ENCODE measurements around the gene SNAI1. TPM values are rescaled to one million over a fixed set of nuclear protein-coding genes. Genes with fewer than 3 reads are reported as not detected.

The SNAI1 gene
- total RNA-seq, 1 donor from 2014 or later: 26.4 TPM

DNA sequence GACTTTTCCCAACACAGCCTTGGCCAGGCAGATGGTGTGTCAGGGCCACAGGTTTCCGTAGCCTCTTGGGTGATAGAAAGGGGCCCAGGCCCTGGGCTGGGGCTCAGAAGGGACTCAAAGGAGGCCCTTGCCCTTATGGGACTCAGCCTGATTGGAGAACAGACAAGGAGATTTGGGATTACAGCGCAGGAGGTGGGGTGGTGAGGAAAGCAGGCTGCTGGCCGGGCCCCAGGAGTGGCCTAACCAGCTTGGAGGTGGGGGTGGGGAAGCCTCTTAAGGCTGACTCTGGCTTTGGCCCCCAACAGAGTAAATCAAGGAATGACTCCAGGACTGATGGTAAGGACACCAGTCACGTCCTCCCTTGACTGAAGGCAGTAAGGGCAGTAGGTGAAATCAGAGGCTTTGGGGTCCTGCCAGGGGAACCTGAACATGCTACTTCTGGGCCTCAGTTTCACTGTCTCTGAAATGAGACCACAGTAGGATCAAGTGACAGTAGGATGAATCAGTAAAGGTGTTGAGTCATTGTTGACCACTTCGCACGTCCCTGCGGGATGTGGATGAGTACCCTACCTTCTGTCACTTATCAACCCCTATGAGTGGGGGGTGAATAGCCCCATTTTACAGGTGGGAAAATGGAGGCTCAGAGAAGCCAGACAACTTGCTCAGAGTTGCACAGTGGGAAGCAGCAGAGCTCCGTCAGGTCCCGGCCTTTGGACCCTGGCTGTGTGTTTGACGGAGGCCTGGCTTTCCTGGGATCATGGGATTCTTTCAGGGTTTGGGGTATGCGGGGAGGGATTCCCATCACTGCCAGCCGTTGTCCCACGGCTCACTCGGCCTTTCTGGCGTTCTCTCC lies 4.5 kb downstream of the SNAI1 start:
- H3K4me3 Mint-ChIP-seq (ENCODE audit: unreplicated experiment): peak overlapping the region; percentile 98
- TF ChIP-seq, protein P1, sequence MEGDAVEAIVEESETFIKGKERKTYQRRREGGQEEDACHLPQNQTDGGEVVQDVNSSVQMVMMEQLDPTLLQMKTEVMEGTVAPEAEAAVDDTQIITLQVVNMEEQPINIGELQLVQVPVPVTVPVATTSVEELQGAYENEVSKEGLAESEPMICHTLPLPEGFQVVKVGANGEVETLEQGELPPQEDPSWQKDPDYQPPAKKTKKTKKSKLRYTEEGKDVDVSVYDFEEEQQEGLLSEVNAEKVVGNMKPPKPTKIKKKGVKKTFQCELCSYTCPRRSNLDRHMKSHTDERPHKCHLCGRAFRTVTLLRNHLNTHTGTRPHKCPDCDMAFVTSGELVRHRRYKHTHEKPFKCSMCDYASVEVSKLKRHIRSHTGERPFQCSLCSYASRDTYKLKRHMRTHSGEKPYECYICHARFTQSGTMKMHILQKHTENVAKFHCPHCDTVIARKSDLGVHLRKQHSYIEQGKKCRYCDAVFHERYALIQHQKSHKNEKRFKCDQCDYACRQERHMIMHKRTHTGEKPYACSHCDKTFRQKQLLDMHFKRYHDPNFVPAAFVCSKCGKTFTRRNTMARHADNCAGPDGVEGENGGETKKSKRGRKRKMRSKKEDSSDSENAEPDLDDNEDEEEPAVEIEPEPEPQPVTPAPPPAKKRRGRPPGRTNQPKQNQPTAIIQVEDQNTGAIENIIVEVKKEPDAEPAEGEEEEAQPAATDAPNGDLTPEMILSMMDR (IDR thresholded peaks at IDR 0.05; ENCODE audit: unreplicated experiment): no peak
- no peak for DNase-seq (ENCODE audit: low spot score)
- peaks cover 27% of the 10 kb centered on the region for H3K36me3 Mint-ChIP-seq (ENCODE audit: low read depth, unreplicated experiment)
- peaks cover 6% of the 10 kb centered on the region for H3K27me3 Mint-ChIP-seq (ENCODE audit: unreplicated experiment)
- H3K4me1 Mint-ChIP-seq (ENCODE audit: unreplicated experiment): peaks cover 80% of the 10 kb centered on the region
- H3K27ac Mint-ChIP-seq (ENCODE audit: unreplicated experiment): peak overlapping the region; percentile 48
- H3K9me3 Mint-ChIP-seq (ENCODE audit: unreplicated experiment): no peaks in the 10 kb centered on the region

DNA sequence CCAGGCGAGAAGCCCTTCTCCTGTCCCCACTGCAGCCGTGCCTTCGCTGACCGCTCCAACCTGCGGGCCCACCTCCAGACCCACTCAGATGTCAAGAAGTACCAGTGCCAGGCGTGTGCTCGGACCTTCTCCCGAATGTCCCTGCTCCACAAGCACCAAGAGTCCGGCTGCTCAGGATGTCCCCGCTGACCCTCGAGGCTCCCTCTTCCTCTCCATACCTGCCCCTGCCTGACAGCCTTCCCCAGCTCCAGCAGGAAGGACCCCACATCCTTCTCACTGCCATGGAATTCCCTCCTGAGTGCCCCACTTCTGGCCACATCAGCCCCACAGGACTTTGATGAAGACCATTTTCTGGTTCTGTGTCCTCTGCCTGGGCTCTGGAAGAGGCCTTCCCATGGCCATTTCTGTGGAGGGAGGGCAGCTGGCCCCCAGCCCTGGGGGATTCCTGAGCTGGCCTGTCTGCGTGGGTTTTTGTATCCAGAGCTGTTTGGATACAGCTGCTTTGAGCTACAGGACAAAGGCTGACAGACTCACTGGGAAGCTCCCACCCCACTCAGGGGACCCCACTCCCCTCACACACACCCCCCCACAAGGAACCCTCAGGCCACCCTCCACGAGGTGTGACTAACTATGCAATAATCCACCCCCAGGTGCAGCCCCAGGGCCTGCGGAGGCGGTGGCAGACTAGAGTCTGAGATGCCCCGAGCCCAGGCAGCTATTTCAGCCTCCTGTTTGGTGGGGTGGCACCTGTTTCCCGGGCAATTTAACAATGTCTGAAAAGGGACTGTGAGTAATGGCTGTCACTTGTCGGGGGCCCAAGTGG lies 5.3 kb downstream of the SNAI1 start:
- H3K9me3 Mint-ChIP-seq (ENCODE audit: unreplicated experiment): no peaks in the 10 kb centered on the region
- DNase-seq (ENCODE audit: low spot score): no peak
- H3K4me3 Mint-ChIP-seq (ENCODE audit: unreplicated experiment): peak overlapping the region; percentile 71
- H3K27ac Mint-ChIP-seq (ENCODE audit: unreplicated experiment): peak overlapping the region; percentile 81
- TF ChIP-seq, protein P1 (IDR thresholded peaks at IDR 0.05; ENCODE audit: unreplicated experiment): no peak
- H3K36me3 Mint-ChIP-seq (ENCODE audit: low read depth, unreplicated experiment): peaks cover 27% of the 10 kb centered on the region
- H3K4me1 Mint-ChIP-seq (ENCODE audit: unreplicated experiment): peaks cover 77% of the 10 kb centered on the region
- H3K27me3 Mint-ChIP-seq (ENCODE audit: unreplicated experiment): peaks cover 7% of the 10 kb centered on the region

DNA sequence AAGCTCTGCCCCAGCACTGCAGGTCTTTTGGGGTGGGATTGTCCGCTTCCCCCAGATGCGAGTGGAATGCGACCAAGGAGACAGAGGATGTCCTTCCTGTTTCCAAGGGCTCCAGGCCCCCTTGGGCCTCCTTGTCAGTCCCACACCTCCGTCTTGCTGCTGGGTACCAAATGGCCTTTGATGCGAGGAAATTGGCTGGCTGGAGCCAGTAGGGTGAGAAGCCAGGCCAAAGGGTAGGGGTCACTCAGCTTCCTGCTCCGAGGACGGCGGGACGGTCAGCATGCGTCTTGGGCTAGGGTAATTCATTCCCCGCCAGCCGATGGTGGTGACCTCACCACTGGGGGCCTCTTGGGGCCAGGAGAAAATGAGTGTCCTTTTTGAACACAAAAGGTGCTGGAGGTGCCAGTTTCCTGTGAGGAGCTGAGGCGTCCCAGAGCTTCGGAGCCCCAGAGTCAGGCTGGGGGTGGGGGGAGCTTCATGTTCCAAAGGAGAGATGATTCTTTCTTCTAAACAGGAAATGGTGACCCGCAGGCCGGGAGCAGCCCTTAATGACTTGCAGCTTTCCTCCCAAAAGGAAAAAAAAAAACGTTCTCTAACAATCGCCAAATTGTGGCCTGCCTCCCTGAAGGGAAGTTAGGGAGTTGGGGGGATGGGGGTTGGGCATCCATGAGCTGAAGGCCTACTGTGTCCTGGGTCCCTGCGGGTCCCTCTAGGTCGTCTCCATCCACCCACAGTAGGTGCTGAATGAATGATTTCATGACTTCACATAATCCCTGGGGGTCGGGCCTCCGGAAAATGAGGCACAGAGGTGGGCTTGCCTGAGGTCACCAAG lies 6.7 kb downstream of the SNAI1 start:
- Mint-ChIP-seq H3K27me3 (ENCODE audit: unreplicated experiment) (peaks cover 1% of the 10 kb centered on the region), H3K27ac (ENCODE audit: unreplicated experiment) (peak overlapping the region; percentile 73), H3K4me1 (ENCODE audit: unreplicated experiment) (peaks cover 64% of the 10 kb centered on the region), H3K36me3 (ENCODE audit: low read depth, unreplicated experiment) (peaks cover 20% of the 10 kb centered on the region), H3K4me3 (ENCODE audit: unreplicated experiment) (peak overlapping the region; percentile 10), H3K9me3 (ENCODE audit: unreplicated experiment) (no peaks in the 10 kb centered on the region)
- TF ChIP-seq, protein P1 (IDR thresholded peaks at IDR 0.05; ENCODE audit: unreplicated experiment): no peak
- DNase-seq (ENCODE audit: low spot score): peak; percentile 44

DNA sequence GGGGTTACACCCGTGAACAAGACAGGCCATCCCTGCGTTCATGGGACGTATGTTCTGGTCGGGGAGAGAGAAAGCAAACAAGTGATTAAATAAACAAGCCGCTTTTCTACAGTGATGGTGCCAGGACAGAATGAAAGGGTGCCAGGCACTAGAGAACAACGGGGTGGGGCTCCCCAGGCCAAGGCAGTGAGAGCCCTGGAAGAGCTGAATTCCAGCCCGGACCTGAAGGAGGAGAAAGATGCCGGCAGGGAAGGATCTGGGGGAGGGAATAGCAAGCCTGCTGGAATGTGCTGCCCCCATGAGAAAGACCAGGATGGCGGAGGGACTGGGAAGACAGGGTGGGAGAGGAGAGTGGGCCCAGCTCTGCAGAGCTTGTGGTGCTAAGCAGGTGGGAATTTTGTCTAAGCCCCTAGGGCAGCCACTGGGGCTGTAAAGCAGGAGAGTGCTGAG lies 7.5 kb downstream of the SNAI1 start:
- no peak for DNase-seq (ENCODE audit: low spot score)
- TF ChIP-seq, protein P1 (IDR thresholded peaks at IDR 0.05; ENCODE audit: unreplicated experiment): no peak
- H3K27ac Mint-ChIP-seq (ENCODE audit: unreplicated experiment): peak overlapping the region; percentile 73
- peak overlapping the region; percentile 35 for H3K4me3 Mint-ChIP-seq (ENCODE audit: unreplicated experiment)
- H3K27me3 Mint-ChIP-seq (ENCODE audit: unreplicated experiment): peaks cover 1% of the 10 kb centered on the region
- H3K4me1 Mint-ChIP-seq (ENCODE audit: unreplicated experiment): peaks cover 55% of the 10 kb centered on the region
- peaks cover 12% of the 10 kb centered on the region for H3K36me3 Mint-ChIP-seq (ENCODE audit: low read depth, unreplicated experiment)
- no peaks in the 10 kb centered on the region for H3K9me3 Mint-ChIP-seq (ENCODE audit: unreplicated experiment)
